Epithelial cell of proximal tubule (primary cell): ENCODE results near the gene XPNPEP3. TPM values are rescaled to one million over a fixed set of nuclear protein-coding genes. Genes with fewer than 3 reads are reported as not detected.

ENCODE experiments used
- DNase-seq: peaks from one replicate; pipeline ENCODE4 v3.0.0-alpha.2; 2011; ENCODE audit warnings: low read depth
- H3K4me3 ChIP-seq: 2 replicates; pipeline ENCODE4 v1.5.1; 2011; ENCODE audit warnings: low read depth, mild to moderate bottlenecking, low read length
- total RNA-seq: library from RNA; depleted of rRNA; stranded (reverse); fragments of >200 nt; gene quantifications from 2 replicates; pipeline ENCODE4 v1.2.3, GENCODE V29; 2015
- TF ChIP-seq, protein P1 (sequence below): conservative IDR thresholded peaks from 2 replicates; pipeline ENCODE4 v1.5.1; 2012; ENCODE audit warnings: low read depth, mild to moderate bottlenecking, low read length

Gene XPNPEP3
- total RNA-seq, 1 donor from 2014 or later: 9.1 TPM

DNA sequence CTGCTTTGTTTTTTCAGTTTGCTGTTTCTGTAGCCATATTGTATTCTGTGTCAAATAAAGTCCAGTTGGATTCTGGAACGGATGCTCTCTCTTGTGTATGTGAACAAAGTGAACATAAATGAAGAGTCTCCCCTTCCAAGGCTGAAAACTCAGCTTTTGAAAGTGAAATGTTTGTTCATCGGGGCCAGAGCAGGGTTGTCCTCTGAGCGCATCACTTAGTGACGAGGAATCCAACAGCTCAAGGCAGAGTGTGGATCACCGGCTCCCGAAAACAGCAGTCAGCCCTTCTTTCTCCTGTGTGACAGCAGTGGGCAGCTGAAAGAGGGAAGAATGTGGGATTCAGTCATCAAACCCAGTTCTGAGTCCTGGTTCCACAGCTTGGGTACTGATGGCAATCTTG is 115.6 kb downstream of the XPNPEP3 start:
- DNase-seq: no peak
- no peak overlapping the region for H3K4me3 ChIP-seq
- TF ChIP-seq, protein P1, sequence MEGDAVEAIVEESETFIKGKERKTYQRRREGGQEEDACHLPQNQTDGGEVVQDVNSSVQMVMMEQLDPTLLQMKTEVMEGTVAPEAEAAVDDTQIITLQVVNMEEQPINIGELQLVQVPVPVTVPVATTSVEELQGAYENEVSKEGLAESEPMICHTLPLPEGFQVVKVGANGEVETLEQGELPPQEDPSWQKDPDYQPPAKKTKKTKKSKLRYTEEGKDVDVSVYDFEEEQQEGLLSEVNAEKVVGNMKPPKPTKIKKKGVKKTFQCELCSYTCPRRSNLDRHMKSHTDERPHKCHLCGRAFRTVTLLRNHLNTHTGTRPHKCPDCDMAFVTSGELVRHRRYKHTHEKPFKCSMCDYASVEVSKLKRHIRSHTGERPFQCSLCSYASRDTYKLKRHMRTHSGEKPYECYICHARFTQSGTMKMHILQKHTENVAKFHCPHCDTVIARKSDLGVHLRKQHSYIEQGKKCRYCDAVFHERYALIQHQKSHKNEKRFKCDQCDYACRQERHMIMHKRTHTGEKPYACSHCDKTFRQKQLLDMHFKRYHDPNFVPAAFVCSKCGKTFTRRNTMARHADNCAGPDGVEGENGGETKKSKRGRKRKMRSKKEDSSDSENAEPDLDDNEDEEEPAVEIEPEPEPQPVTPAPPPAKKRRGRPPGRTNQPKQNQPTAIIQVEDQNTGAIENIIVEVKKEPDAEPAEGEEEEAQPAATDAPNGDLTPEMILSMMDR: no peak

DNA sequence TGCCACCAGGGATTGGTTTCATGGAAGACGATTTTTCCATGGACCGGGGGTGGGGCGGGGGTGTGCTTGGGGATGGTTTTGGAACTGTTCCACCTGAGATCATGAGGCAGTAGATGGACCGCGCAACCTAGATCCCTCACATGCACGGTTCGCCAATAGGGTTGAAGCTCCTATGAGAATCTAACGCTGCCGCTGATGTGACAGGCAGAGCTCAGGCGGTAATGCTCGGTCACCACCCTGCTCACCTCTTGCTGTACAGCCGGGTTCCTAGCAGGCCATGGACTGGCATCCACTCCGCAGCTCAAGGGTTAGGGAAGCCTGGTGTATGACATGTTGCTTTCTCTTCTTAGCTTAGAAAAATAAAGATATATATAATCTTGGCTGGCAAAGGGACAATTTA is 116.2 kb downstream of the XPNPEP3 start:
- TF ChIP-seq, protein P1: no peak
- DNase-seq: no peak
- H3K4me3 ChIP-seq: no peak overlapping the region

DNA sequence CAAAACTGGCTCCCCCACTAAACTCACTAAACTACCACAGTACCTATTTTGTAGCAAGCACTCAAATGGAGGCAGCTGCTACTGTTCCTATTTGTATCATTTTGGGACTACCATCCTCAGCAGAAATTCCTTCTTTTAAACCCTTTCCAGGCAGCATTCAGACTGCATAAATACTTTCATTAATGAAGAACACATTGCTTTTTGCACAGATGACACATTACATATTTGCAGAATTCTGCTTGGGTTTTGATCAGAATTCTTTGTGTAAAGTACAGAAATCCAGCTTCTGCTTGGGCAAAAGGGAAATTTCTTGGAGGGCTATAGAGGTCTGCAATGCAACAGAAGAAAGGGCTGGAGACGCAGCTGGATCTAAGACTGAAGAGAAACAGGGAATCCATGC is 118.4 kb downstream of the XPNPEP3 start:
- TF ChIP-seq, protein P1: no peak
- no peak overlapping the region for H3K4me3 ChIP-seq
- DNase-seq: no peak

DNA sequence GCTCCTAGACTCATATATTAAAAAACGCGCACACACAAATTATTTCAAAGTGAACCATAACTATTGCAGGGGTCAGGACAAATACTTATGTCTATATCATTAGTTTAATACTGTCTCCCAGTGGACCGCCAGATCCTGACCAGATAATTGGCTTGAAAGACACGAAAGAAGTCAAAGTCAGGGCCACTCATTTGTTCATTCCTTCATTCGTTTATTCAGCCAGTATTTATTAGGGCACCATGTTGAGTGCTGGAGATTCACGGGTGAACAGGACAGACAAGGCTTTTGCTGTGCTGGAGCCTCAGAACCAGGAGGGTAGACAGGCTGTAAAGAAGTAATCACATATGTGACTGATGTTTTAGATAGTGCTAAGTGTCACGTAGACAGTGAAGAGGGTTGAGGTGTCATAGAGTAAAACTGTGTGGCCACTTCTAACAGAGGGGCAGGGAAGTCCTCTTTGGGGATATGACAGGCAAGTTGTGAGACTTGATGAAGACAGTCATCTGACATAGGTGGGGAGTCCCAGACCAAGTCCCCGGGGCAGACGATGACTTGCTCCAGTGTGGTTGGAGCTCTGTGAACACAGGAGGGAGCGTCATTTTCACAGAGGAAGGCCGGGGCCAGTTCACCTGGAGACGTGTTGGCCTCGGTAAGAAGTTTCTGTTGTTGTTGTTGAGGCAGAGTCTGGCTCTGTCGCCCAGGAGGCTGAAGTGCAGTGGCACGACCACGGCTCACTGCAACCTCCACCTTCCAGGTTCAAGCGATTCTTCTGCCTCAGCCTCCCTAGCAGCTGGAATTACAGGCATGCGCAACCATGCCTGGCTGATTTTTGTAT is 120.1 kb downstream of the XPNPEP3 start:
- DNase-seq: no peak

DNA sequence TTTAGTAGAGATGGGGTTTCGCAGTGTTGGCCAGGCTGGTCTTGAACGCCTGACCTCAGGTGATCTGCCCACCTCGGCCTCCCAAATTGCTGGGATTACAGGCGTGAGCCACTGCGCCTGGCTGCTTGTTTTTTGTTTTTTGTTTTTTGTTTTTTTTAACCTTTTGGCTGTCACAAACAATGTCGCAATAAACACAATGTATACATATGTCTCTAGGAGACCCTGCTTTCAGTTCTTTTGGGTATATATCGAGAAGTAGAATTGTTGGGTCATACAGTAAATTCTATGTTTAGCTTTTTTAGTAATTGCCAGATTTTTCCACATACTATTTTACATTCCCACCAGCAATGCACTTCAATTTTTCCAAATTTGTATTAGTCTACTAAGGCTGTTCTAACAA is 122.2 kb downstream of the XPNPEP3 start:
- TF ChIP-seq, protein P1: no peak
- no peak overlapping the region for H3K4me3 ChIP-seq
- DNase-seq: no peak

More for the DNA sequence above, 120.1 kb downstream of the XPNPEP3 start:
- no peak overlapping the region for H3K4me3 ChIP-seq
- TF ChIP-seq, protein P1: no peak

DNA sequence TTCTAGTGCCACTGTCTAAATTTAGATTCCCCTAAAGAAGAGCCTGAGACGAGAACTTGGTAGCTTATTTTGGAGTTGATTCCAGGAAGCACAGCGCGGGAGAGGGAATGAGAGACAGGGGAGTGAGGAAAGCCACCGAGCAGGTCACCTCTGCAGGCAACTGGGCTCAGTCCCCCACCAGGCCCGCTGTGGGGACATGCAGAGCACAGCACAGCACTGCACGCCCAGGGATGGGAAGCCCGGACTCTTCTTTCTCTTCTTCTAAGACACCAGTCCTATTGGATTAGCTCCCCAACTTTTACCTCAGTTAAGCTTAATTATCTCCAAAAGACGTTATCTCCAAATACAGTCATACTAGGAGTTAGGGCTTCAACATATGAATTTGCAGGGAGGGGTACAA is 122.9 kb downstream of the XPNPEP3 start:
- no peak overlapping the region for H3K4me3 ChIP-seq
- DNase-seq: no peak
- TF ChIP-seq, protein P1: no peak

Other genes starting within 250 kb of the XPNPEP3 start
- gene MRTFA, start 220.4 kb upstream of the XPNPEP3 start, total RNA-seq: 32.7 and 52.1 TPM in 2 replicates
- 0.23 TPM in 1 of 2 replicates, not detected in the other for gene MCHR1, start 177.7 kb upstream of the XPNPEP3 start, total RNA-seq
- gene SLC25A17, start 37.8 kb upstream of the XPNPEP3 start, total RNA-seq: 16.3 and 29.6 TPM in 2 replicates
- gene ST13, start 509 bp upstream of the XPNPEP3 start, total RNA-seq: 126 and 159 TPM in 2 replicates
- gene DNAJB7, start 5.0 kb downstream of the XPNPEP3 start, total RNA-seq: not detected in 2 replicates
- 88.5 and 109 TPM in 2 replicates for gene RBX1, start 94.2 kb downstream of the XPNPEP3 start, total RNA-seq
- 17.1 and 30.0 TPM in 2 replicates for gene EP300, start 235.4 kb downstream of the XPNPEP3 start, total RNA-seq